Measurements from ENCODE around the gene SEMA5A.
A peak's percentile ranks its signal among the peaks of the same experiment; 100 is the strongest.

The SEMA5A gene

DNA sequence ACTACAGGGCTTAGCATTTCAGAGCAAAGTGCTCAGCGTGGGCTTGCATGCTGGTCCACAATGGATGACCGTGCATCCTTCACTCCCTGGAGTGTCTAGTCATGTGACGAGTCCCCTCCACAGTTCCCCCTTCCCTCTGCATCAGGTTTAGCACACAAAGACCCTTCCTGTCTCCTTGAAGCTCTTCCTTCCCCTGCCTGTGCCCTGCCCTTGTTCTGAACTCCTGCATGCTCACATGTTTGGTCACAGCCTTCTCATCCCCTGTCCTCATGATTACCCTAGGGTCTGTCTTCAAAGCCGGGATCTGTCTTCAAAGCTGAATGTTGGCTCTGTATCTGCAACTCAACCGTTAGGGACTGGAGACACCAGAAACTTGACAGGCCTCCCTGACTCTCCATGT lies 388.9 kb downstream of the SEMA5A start:
- H4K8ac ChIP-seq (ENCODE audit: low read length) = no peak overlapping the region
- 93% methylated on average over 5 of the region's 5 CpGs for WGBS
- no peak overlapping the region for H2BK15ac ChIP-seq (ENCODE audit: low read depth, poor library complexity, severe bottlenecking)
- H3K23ac ChIP-seq (ENCODE audit: low read length in 2 of 2) = no peak overlapping the region
- no peak overlapping the region for H2BK5ac ChIP-seq (ENCODE audit: low read depth, low read length, poor library complexity, severe bottlenecking)
- H3K14ac ChIP-seq (ENCODE audit: low read length in 2 of 2) = no peak overlapping the region
- no peak for DNase-seq
- no peak overlapping the region for H3K4me3 ChIP-seq (ENCODE audit: insufficient read depth in 1 of 2, low read depth in 1 of 2, low read length in 2 of 2)
- peaks cover 0 to 16% of the 10 kb centered on the region in 2 experiments for H3K36me3 ChIP-seq (ENCODE audit: control insufficient read depth in 1 of 2, insufficient read depth in 2 of 2, low read depth in 1 of 2, low read length in 2 of 2)
- no peak overlapping the region for H2AFZ ChIP-seq (ENCODE audit: low read depth, low read length)
- no peak overlapping the region for H3K18ac ChIP-seq (ENCODE audit: low read depth in 1 of 2, low read length in 2 of 2)
- no peak overlapping the region for H3K4ac ChIP-seq (ENCODE audit: low read depth in 1 of 2, low read length in 2 of 2)
- H3K27me3 ChIP-seq (ENCODE audit: control insufficient read depth in 1 of 2, insufficient read depth in 1 of 2, low read length in 2 of 2) = no peaks in the 10 kb centered on the region
- H3K4me2 ChIP-seq (ENCODE audit: low read length, poor library complexity, severe bottlenecking) = no peak overlapping the region
- H3K4me1 ChIP-seq (ENCODE audit: control insufficient read depth, insufficient read depth, low read depth, low read length) = peaks cover 7% of the 10 kb centered on the region
- no peak overlapping the region for H2BK120ac ChIP-seq (ENCODE audit: low read depth, low read length)
- peaks cover 12% of the 10 kb centered on the region for H3K79me1 ChIP-seq (replicated peaks; ENCODE audit: low read length, poor library complexity, severe bottlenecking)
- H3K27ac ChIP-seq (ENCODE audit: low read length, poor library complexity, severe bottlenecking) = no peak overlapping the region
- H4K91ac ChIP-seq (ENCODE audit: low read length) = no peak overlapping the region
- H3K9me3 ChIP-seq (ENCODE audit: control insufficient read depth, low read length) = no peaks in the 10 kb centered on the region
- H2BK12ac ChIP-seq (ENCODE audit: low read length in 2 of 2) = peak overlapping the region in 1 of 2 experiments; percentile 74
- H3K9ac ChIP-seq (ENCODE audit: low read length) = no peak overlapping the region
- H2AK5ac ChIP-seq (ENCODE audit: low read length, severe bottlenecking) = no peak overlapping the region

DNA sequence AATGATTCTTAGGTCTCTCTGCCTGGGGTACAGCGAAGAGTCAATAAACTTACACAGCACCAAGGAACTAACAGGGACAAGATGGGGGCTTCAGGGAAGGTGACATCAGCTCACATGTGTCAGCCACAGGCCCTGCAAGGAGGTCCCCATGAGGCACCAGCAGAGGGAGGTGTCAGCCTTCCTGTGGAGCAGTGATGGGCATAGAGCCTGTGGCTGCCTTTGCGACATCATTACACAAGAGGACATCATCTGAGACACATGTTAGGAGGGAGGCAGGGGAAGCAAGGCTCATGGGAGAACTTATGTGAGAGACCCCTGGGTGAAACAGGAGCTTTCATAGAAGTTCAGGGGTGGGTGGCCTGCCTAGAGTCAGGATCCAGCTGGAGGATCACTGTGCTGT lies 389.6 kb downstream of the SEMA5A start:
- H4K8ac ChIP-seq (ENCODE audit: low read length) = no peak overlapping the region
- no peak overlapping the region for H2AFZ ChIP-seq (ENCODE audit: low read depth, low read length)
- peak; percentile 82 for DNase-seq
- peak overlapping the region in 1 of 2 experiments; percentile 0 for H3K18ac ChIP-seq (ENCODE audit: low read depth in 1 of 2, low read length in 2 of 2)
- H3K23ac ChIP-seq (ENCODE audit: low read length in 2 of 2) = no peak overlapping the region
- H3K27me3 ChIP-seq (ENCODE audit: control insufficient read depth in 1 of 2, insufficient read depth in 1 of 2, low read length in 2 of 2) = no peaks in the 10 kb centered on the region
- peaks cover 4% of the 10 kb centered on the region for H3K4me1 ChIP-seq (ENCODE audit: control insufficient read depth, insufficient read depth, low read depth, low read length)
- peaks cover 13% of the 10 kb centered on the region for H3K79me1 ChIP-seq (replicated peaks; ENCODE audit: low read length, poor library complexity, severe bottlenecking)
- H2BK5ac ChIP-seq (ENCODE audit: low read depth, low read length, poor library complexity, severe bottlenecking) = no peak overlapping the region
- H2BK12ac ChIP-seq (ENCODE audit: low read length in 2 of 2) = no peak overlapping the region
- H3K14ac ChIP-seq (ENCODE audit: low read length in 2 of 2) = no peak overlapping the region
- H2AK5ac ChIP-seq (ENCODE audit: low read length, severe bottlenecking) = no peak overlapping the region
- H2BK120ac ChIP-seq (ENCODE audit: low read depth, low read length) = no peak overlapping the region
- H4K91ac ChIP-seq (ENCODE audit: low read length) = no peak overlapping the region
- H3K9ac ChIP-seq (ENCODE audit: low read length) = peak overlapping the region; percentile 6
- H3K4ac ChIP-seq (ENCODE audit: low read depth in 1 of 2, low read length in 2 of 2) = no peak overlapping the region
- H3K9me3 ChIP-seq (ENCODE audit: control insufficient read depth, low read length) = no peaks in the 10 kb centered on the region
- no peak overlapping the region for H2BK15ac ChIP-seq (ENCODE audit: low read depth, poor library complexity, severe bottlenecking)
- 89% methylated on average over 2 of the region's 2 CpGs for WGBS
- H3K4me3 ChIP-seq (ENCODE audit: insufficient read depth in 1 of 2, low read depth in 1 of 2, low read length in 2 of 2) = no peak overlapping the region
- H3K4me2 ChIP-seq (ENCODE audit: low read length, poor library complexity, severe bottlenecking) = no peak overlapping the region
- H3K36me3 ChIP-seq (ENCODE audit: control insufficient read depth in 1 of 2, insufficient read depth in 2 of 2, low read depth in 1 of 2, low read length in 2 of 2) = peaks cover 0 to 19% of the 10 kb centered on the region in 2 experiments
- no peak overlapping the region for H3K27ac ChIP-seq (ENCODE audit: low read length, poor library complexity, severe bottlenecking)

DNA sequence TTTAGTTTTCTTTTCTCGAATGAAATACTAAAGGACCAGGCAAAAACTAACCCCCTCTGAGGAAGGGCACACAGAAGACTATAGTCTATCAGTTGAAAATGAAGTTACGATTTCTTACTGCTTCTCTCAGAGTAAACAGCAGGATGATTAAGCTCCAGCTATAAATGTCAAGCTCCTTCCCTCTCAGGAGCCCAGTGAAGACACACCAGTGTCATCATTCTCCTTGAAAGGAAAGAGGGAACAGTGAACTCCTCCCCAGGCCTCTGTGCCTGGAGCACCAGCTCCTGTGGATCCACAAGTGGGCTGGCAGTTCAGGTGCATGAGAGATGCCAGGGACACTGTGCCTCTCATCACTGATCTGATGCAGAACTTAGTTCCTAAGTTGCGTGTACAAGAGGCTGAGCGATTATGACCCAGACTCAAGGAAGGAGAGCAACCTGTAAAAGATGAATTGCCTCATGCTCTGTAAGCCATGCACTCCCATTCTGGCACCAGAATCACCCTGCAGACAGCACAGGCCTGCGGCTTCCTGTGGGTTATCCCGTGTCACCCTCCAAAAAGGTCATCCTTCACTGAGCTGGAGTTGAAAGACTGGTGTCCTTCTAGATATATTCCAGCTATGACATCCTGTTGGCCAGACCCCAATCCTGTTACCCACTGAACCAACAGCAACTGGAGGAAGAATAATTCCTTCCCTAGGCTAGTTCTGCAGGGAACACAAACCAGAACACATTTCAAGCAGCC lies 394.0 kb downstream of the SEMA5A start:
- no peaks in the 10 kb centered on the region for H3K9me3 ChIP-seq (ENCODE audit: control insufficient read depth, low read length)
- H3K27me3 ChIP-seq (ENCODE audit: control insufficient read depth in 1 of 2, insufficient read depth in 1 of 2, low read length in 2 of 2) = no peaks in the 10 kb centered on the region
- peak overlapping the region in 1 of 2 experiments; percentile 7 for H3K14ac ChIP-seq (ENCODE audit: low read length in 2 of 2)
- H2AK5ac ChIP-seq (ENCODE audit: low read length, severe bottlenecking) = no peak overlapping the region
- no peak overlapping the region for H3K4ac ChIP-seq (ENCODE audit: low read depth in 1 of 2, low read length in 2 of 2)
- H3K79me1 ChIP-seq (replicated peaks; ENCODE audit: low read length, poor library complexity, severe bottlenecking) = peaks cover 16% of the 10 kb centered on the region
- H2BK120ac ChIP-seq (ENCODE audit: low read depth, low read length) = no peak overlapping the region
- 80% methylated on average over 6 of the region's 6 CpGs for WGBS
- H3K18ac ChIP-seq (ENCODE audit: low read depth in 1 of 2, low read length in 2 of 2) = no peak overlapping the region
- no peak overlapping the region for H2BK15ac ChIP-seq (ENCODE audit: low read depth, poor library complexity, severe bottlenecking)
- H2BK12ac ChIP-seq (ENCODE audit: low read length in 2 of 2) = peak overlapping the region in 1 of 2 experiments; percentile 49
- no peak overlapping the region for H3K9ac ChIP-seq (ENCODE audit: low read length)
- no peak overlapping the region for H2BK5ac ChIP-seq (ENCODE audit: low read depth, low read length, poor library complexity, severe bottlenecking)
- no peak overlapping the region for H3K4me3 ChIP-seq (ENCODE audit: insufficient read depth in 1 of 2, low read depth in 1 of 2, low read length in 2 of 2)
- H3K4me2 ChIP-seq (ENCODE audit: low read length, poor library complexity, severe bottlenecking) = no peak overlapping the region
- peak; percentile 33 for DNase-seq
- H2AFZ ChIP-seq (ENCODE audit: low read depth, low read length) = no peak overlapping the region
- H3K23ac ChIP-seq (ENCODE audit: low read length in 2 of 2) = no peak overlapping the region
- H3K36me3 ChIP-seq (ENCODE audit: control insufficient read depth in 1 of 2, insufficient read depth in 2 of 2, low read depth in 1 of 2, low read length in 2 of 2) = peaks cover 0 to 18% of the 10 kb centered on the region in 2 experiments
- no peak overlapping the region for H3K27ac ChIP-seq (ENCODE audit: low read length, poor library complexity, severe bottlenecking)
- no peak overlapping the region for H4K8ac ChIP-seq (ENCODE audit: low read length)
- H4K91ac ChIP-seq (ENCODE audit: low read length) = no peak overlapping the region
- H3K4me1 ChIP-seq (ENCODE audit: control insufficient read depth, insufficient read depth, low read depth, low read length) = peaks cover 10% of the 10 kb centered on the region

- Histone ChIP-seq H4K8ac (ENCODE audit: low read length) (peak overlapping the region; percentile 12), H3K4me1 (ENCODE audit: control insufficient read depth, insufficient read depth, low read depth, low read length) (peaks cover 8% of the 10 kb centered on the region), H3K4me2 (ENCODE audit: low read length, poor library complexity, severe bottlenecking) (no peak overlapping the region), H3K18ac (ENCODE audit: low read depth in 1 of 2, low read length in 2 of 2) (no peak overlapping the region), H3K79me1 (replicated peaks; ENCODE audit: low read length, poor library complexity, severe bottlenecking) (peaks cover 11% of the 10 kb centered on the region), H2BK5ac (ENCODE audit: low read depth, low read length, poor library complexity, severe bottlenecking) (no peak overlapping the region), H3K9me3 (ENCODE audit: control insufficient read depth, low read length) (peaks cover under 1% of the 10 kb centered on the region), H3K14ac (ENCODE audit: low read length in 2 of 2) (no peak overlapping the region), H2BK15ac (ENCODE audit: low read depth, poor library complexity, severe bottlenecking) (no peak overlapping the region), H3K36me3 (ENCODE audit: control insufficient read depth in 1 of 2, insufficient read depth in 2 of 2, low read depth in 1 of 2, low read length in 2 of 2) (peaks cover 0 to 21% of the 10 kb centered on the region in 2 experiments), H2AK5ac (ENCODE audit: low read length, severe bottlenecking) (no peak overlapping the region), H3K27ac (ENCODE audit: low read length, poor library complexity, severe bottlenecking) (peak overlapping the region; percentile 27), H2AFZ (ENCODE audit: low read depth, low read length) (no peak overlapping the region), H3K23ac (ENCODE audit: low read length in 2 of 2) (peak overlapping the region in 1 of 2 experiments; percentile 49), H3K27me3 (ENCODE audit: control insufficient read depth in 1 of 2, insufficient read depth in 1 of 2, low read length in 2 of 2) (no peaks in the 10 kb centered on the region), H2BK120ac (ENCODE audit: low read depth, low read length) (no peak overlapping the region), H4K91ac (ENCODE audit: low read length) (no peak overlapping the region), H3K4ac (ENCODE audit: low read depth in 1 of 2, low read length in 2 of 2) (no peak overlapping the region), H2BK12ac (ENCODE audit: low read length in 2 of 2) (peak overlapping the region in 1 of 2 experiments; percentile 73), H3K9ac (ENCODE audit: low read length) (no peak overlapping the region), H3K4me3 (ENCODE audit: insufficient read depth in 1 of 2, low read depth in 1 of 2, low read length in 2 of 2) (no peak overlapping the region)
- DNase-seq = peak; percentile 70
- WGBS = 8% methylated on average over 1 of the region's 1 CpG
Measured at GRCh38 chr5:9149988-9150387, 395.9 kb downstream of the SEMA5A start.

Data from mesenchymal stem cell (in vitro differentiated cells and primary cell).